HG03159 (cell line): ENCODE data around the gene SPATS2L.
A peak's percentile ranks its signal among the peaks of the same experiment; 100 is the strongest.

Experiments
- ATAC-seq: cut with Tn5 transposase; IDR thresholded peaks from one replicate; pipeline ENCODE4 v1.9.1; 2021; ENCODE audit warnings: mild to moderate bottlenecking, moderate library complexity; ENCODE audit not compliant: unreplicated experiment

Gene SPATS2L

DNA sequence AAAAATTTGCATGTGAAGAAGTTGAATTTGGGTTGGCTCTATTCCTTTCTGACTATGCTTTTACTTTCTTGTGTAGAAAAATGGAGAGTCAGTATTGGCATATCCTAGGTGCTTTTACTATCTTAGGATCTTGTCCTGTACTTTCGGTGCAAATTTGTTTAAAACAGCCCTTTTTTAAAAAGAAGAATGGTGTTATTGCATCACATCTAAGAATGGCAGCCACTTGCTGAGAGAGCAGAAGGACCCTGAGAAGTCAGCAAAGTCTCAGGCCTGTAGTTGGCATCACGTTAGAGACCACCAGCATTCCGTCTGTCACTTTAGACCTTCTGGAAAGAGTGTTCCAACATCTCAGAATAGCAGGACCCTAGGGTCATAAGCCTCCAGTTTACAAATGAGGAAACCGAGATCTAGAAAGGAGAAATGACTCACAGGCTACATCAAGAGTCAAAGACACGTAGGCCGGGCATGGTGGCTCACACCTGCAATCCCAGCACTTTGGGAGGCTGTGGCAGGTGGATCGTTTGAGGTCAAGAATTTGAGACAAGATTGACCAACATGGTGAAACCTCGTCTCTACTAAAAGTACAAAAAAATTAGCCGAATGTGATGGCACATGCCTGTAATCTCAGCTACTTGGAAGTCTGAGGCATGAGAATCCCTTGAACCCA lies 42.5 kb downstream of the SPATS2L start:
- ATAC-seq = no peak

DNA sequence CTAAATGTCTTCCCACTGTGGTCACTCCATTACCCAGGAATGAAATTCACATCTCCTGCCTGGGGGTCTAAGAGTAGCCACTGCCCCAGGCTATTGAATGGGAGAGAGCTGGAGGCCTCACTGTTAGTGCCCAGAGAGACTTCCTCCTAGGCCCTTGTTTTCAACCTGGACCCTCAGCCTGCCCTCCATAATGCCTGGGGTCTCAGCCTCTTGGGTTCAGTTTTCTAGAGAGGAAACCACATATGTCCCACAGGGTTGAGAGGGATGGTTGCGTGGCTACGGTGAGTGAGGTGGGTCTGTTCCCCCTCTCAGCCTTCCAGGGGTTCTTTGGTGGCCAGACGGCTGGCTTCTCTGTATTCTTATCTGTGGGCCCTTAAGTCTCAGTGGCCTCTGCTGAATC lies 43.4 kb downstream of the SPATS2L start:
- ATAC-seq = no peak

- no peak for ATAC-seq
These were observed 44.4 kb downstream of the SPATS2L start for GRCh38 chr2:200350850-200351285.

DNA sequence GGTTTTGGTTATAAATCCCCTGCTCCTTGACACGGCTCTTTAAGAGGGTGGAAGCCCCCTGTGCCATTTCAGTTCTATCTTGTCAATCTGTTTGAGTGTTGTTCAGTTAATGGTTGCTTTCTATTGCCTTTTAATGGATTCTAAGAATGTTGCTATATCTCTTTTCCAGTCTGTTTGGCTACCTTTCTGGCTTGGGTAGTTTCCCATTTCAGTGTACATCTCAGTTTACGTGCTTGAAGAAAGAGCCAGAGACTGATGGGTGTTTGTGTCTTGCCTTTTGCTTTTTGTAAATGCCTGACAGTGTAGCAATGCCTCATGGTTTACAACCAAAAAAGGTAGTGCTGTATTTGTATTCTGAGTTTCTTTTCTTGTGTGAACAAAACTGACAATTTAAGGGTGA lies 45.3 kb downstream of the SPATS2L start:
- no peak for ATAC-seq

DNA sequence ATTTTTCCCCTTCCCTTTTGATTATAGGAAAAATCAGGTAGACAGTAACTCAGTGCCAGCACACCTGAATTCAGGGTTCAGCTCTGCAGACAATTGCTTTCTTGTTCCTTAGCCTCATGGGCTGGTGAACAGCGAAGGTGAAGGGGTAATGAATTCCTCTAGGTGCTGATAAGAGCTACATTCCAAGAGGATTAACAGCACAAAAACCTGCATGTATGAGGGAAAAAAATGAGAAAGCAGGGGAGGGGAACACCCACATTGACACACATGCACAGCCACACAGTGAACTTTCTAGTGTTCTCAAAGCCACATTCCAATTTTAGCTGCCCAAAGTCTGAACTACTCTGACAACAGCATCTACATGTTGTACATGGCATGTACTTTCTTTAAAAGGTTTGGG lies 46.1 kb downstream of the SPATS2L start:
- no peak for ATAC-seq

DNA sequence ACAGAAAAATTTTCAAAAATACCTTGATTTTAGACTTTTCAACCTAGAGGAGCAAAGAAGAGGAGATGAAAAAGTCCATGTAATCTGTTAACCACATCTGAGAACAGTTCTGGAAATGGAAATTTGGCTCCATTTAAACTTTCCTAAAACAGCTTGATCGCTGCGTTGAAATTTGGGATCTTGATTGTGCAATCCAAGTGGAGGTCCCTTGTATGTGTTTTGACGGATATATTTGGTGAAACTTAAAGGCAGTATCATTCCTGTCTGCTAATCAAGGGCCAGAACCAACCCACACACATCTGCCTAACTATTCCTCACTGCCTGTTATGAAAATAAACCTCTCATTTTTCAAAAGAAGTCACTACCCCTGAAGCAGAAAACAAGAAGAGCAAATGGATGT lies 46.6 kb downstream of the SPATS2L start:
- no peak for ATAC-seq

DNA sequence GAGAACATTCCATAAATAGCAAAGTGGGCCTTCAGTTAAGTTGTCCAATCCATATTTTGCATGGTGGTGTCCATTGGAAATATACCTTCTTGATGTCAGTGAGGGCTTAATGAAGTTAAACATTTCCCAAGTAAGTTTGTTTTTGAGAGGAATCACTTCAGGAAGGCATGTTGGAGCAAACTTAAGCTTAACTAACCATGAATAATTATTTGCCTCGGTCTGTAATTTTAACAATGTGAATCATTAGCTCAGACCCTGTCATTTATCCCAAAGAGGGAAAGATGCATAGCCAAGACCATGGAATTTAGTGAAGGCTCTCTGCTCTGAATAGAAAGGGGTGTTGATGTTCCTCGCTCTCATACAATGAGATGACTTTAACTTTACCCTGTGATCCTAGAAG lies 47.4 kb downstream of the SPATS2L start:
- ATAC-seq = no peak

DNA sequence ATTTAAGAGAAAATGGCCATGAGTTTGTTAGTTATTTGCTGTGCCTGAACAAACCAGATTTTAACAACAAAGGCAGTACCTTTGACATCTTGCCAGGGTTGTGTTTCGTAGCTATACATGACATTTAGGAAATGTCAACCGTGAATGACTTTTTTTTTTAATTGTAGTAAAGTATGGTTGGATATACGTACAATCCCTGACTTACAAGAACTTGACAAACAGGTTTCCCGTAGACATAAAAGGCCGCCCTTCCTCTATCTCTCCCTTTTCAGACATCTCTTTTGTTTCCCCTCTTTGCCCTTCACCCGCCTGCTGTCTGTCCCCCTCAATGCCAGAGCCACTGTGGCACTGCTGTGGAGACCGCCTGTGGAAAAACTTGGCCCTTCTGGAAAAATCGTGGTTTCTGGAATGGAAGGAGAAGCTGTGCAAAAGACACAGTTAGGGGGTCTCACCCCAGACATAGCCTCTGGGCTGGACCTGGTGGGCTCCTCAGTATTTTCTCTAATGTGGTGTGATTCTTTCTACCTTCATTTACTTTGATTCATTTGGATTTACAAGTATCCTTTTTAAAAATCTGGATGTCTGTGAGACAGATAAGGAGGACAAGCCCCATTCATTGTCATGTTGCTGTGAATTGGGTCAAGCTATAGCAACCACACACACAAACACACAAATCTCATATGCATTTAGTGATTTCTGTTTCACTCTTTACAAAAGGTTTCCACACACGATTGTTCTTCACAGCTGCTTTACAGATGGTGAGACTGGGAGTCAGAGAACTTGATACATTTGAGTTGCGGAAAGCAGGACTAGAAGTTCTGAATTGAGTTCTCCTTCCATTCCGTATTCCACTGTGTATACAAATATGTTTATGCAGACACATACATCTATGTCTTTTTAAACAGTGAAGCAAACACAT lies 48.6 kb downstream of the SPATS2L start:
- no peak for ATAC-seq

GRCh38 chr2:200356321-200356720 lies 49.8 kb downstream of the SPATS2L start:
- no peak for ATAC-seq

DNA sequence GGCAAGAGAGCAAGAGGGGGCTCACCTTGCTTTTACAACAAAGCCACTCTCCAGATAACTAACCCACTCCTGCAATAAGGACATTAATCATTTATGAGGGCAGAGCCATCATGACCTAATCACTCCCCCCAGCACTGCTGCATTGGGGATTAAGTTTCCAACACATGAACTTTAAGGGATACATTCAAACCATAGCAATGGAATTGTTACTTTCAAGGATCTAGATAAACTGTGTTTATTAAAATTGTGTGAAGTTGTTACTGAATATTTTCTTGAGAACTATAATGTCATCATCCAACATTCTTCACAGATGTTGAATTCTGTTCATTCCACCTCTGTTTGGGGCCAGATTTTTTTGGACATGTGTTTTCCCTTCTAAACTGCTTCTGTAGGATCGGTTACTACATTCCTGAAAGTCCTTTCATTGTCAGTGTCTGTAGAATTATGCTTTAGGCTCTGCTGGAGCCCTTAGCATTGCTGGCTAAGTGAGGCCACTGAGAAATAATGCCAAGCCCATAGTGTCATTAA lies 50.4 kb downstream of the SPATS2L start:
- ATAC-seq = no peak

DNA sequence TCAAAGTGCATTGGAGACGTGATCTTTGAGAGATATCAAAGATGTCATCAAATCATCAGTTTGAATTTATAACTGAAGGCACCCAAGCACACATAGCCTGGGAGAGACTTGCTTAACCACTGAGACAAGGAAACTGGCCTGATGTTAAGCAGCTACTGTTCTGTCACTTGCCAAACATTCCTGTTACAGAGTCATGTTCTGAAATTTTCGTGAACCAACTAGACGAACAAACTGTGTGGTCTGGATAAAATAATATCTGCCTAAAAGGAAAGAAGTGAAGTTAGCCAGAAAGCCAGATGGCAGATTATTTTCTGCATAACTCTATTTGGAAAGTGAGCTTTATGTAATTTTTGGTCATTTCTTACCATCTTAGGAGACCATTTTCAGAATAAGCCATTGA lies 51.4 kb downstream of the SPATS2L start:
- no peak for ATAC-seq

DNA sequence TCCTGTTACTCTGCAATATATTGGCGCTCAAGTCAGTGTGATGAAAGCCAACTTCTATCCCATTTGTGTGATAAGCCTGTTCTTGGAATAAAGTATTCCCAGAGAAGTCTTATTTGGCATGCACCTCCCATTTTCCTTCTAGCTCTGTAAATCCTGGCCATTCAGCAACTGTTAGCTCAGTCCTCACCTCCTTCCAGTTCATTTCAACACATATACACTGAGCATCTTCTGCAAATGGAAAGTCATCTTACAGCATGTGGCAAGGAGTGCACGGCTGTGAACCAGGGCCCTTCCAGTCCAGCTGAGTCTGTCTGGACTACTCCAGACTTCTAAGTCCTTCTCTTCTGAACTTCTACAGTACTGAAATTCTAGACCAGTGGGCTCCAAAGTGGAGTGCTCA lies 53.1 kb downstream of the SPATS2L start:
- no peak for ATAC-seq

DNA sequence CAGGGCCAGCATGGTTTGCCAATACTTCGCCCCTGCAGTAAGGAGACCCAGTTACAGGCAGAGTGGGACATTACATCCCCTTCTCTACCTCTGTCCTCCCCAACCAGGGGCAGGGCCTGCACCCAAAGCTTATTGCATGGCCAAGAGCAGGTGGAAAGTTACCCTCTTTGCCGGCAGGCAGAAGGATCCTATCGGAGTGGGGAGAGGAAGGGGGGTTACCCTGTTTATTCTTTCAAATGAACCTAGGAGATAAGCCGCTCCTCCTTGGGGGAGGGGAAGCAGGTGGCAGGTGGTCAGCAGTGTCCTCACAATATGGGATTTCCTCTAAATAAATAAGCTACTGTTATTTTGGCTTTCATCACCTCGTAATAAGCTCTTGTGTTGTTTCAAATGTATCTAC lies 53.9 kb downstream of the SPATS2L start:
- no peak for ATAC-seq

GRCh38 chr2:200362202-200362917 lies 55.9 kb downstream of the SPATS2L start:
- ATAC-seq = no peak

GRCh38 chr2:200363279-200363678 lies 56.8 kb downstream of the SPATS2L start:
- ATAC-seq = no peak

DNA sequence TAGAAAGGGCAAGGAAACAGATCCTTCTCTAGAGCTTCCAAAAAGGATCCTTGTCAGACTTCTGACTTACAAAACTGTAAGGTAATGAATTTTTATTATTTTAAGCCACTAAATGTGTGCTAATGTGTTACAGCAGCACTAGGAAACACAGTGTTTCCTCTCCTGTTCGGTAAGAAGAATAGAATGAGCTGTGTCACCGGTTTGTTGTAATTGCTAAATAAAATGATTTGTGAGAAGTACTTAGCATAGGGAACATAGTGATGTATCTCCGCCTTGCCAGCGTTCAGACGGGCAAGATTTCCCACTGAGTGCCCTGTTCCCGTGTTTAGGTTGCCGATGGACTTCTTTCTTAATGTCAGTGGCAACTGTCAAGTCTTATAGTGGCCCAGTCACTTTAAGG lies 57.6 kb downstream of the SPATS2L start:
- ATAC-seq = no peak

GRCh38 chr2:200364620-200365019 lies 58.1 kb downstream of the SPATS2L start:
- no peak for ATAC-seq

GRCh38 chr2:200365209-200365608 lies 58.7 kb downstream of the SPATS2L start:
- no peak for ATAC-seq

- no peak for ATAC-seq
These were observed 60.7 kb downstream of the SPATS2L start for GRCh38 chr2:200367155-200367554.

DNA sequence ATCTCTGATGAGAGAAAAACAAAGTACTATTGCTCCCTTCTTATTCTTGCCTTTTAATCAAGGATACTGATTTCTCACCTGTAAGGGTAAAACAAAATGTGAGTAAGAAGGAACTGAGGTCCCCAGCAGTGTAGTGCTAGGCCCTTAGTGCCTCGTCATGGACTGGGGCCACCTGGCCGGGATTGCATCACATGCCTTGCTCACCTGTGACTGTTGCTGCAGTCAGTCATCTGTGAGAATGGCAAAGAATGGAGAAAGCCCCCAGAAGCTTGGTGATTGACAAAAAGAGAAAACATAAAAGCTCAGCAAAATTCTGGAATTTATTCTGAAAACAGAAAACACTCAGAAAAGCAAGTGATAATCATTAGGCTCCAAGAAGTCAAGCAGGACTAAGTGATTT lies 63.4 kb downstream of the SPATS2L start:
- ATAC-seq = no peak

GRCh38 chr2:200373231-200373630 lies 66.7 kb downstream of the SPATS2L start:
- ATAC-seq = peak; percentile 47
